B cell (primary cell): Measurements from ENCODE around the gene CKS2. TPM values are rescaled to one million over a fixed set of nuclear protein-coding genes. Genes with fewer than 3 reads are reported as not detected.

Experiments used
- ATAC-seq: fragments of 200-7000 bp; cut with Tn5 transposase; one replicate; pipeline ENCODE4 v1.10.0; 2021; ENCODE audit warnings: low read depth, mild to moderate bottlenecking, moderate number of reproducible peaks, moderate library complexity
- CTCF ChIA-PET: fragments of 350-600 bp; sonication (Branson Sonifier 250); formaldehyde crosslinking; loops from one replicate; lab custom pipeline; 2021; ENCODE audit warnings: antibody characterized with exemption, inconsistent platforms; lab: Charles Lee
- POLR2A ChIA-PET: fragments of 350-600 bp; sonication (Branson Sonifier 250); formaldehyde crosslinking; loops from one replicate; lab custom pipeline; 2021; ENCODE audit warnings: antibody characterized with exemption; lab: Charles Lee
- DNase-seq: peaks from one replicate; pipeline ENCODE4 v3.0.0; 2013
- H2AFZ ChIP-seq: 2 replicates; pipeline ENCODE4 v1.6.1; 2012; ENCODE audit warnings: mild to moderate bottlenecking, low read depth, low read length; ENCODE audit not compliant: insufficient read depth, poor library complexity, severe bottlenecking
- H3K27ac ChIP-seq, 2 donors: 1 replicate in 1 of 2; 2 replicates in 1 of 2; pipeline ENCODE4 v1.5.1; 2012 to 2013; ENCODE audit warnings: low read length in 2 of 2, mild to moderate bottlenecking in 2 of 2, moderate library complexity in 1 of 2
- H3K27me3 ChIP-seq, 4 experiments: fragments of 200-600 bp in 1 of 4; sonication (generic) in 1 of 4; replicated peaks in 1 of 4; 1 replicate in 2 of 4; 2 replicates in 2 of 4; pipeline versions ENCODE4 v1.6.1 to v1.7.0; 2013 to 2016; ENCODE audit warnings: low read length in 3 of 4, mild to moderate bottlenecking in 2 of 4, mixed read lengths in 1 of 4, moderate library complexity in 1 of 4; ENCODE audit not compliant: insufficient read depth in 4 of 4, control insufficient read depth in 3 of 4; ENCODE audit errors: control extremely low read depth in 1 of 4
- H3K36me3 ChIP-seq, 2 experiments: replicated peaks in 1 of 2; 1 replicate in 1 of 2; 2 replicates in 1 of 2; pipeline versions ENCODE4 v1.6.1 to v1.7.1; 2013; ENCODE audit warnings: low read length in 1 of 2; ENCODE audit not compliant: insufficient read depth in 2 of 2, control insufficient read depth in 1 of 2; ENCODE audit errors: control extremely low read depth in 1 of 2, extremely low read depth in 1 of 2
- H3K4me1 ChIP-seq, 2 donors: fragments of 200-600 bp in 1 of 2; sonication (generic) in 1 of 2; 1 replicate in 1 of 2; 2 replicates in 1 of 2; pipeline versions ENCODE4 v1.5.1 to v1.6.1; 2013 to 2017; ENCODE audit warnings: low read length in 2 of 2; ENCODE audit not compliant: control insufficient read depth in 2 of 2, insufficient read depth in 2 of 2
- H3K4me2 ChIP-seq: replicated peaks from 2 replicates; pipeline ENCODE3; 2012; ENCODE audit warnings: mild to moderate bottlenecking, low read depth, low read length; ENCODE audit not compliant: poor library complexity, severe bottlenecking
- H3K4me3 ChIP-seq, 5 experiments: fragments of 200-600 bp in 1 of 5; sonication (generic) in 1 of 5; 1 replicate in 3 of 5; 2 replicates in 2 of 5; pipeline versions ENCODE4 v1.5.1 to v1.7.0; 2011 to 2016; ENCODE audit warnings: low read length in 4 of 5, mild to moderate bottlenecking in 4 of 5, low read depth in 2 of 5, control low read depth in 1 of 5, moderate library complexity in 1 of 5; ENCODE audit not compliant: insufficient read depth in 1 of 5; ENCODE audit errors: control extremely low read depth in 1 of 5, extremely low read depth in 1 of 5
- H3K79me2 ChIP-seq: fragments of 200-600 bp; sonication (generic); one replicate; pipeline ENCODE4 v1.6.0; 2016; ENCODE audit warnings: low read length; ENCODE audit not compliant: control insufficient read depth, insufficient read depth
- H3K9ac ChIP-seq: fragments of 200-600 bp; sonication (generic); 2 replicates; pipeline ENCODE4 v1.6.1; 2017; ENCODE audit warnings: mild to moderate bottlenecking, low read length, moderate library complexity
- H3K9me3 ChIP-seq, 3 donors: one replicate each; pipeline versions ENCODE4 v1.6.1 to v1.7.1; 2013; ENCODE audit warnings: low read length in 2 of 3; ENCODE audit not compliant: control insufficient read depth in 2 of 3, insufficient read depth in 1 of 3; ENCODE audit errors: control extremely low read depth in 1 of 3
- H4K20me1 ChIP-seq: 2 replicates; pipeline ENCODE4 v1.6.0; 2012; ENCODE audit warnings: mild to moderate bottlenecking, low read length; ENCODE audit not compliant: insufficient read depth, control insufficient read depth, poor library complexity, severe bottlenecking
- H3K27ac Mint-ChIP-seq: one replicate; pipeline ENCODE4 v1.8.0; 2021; ENCODE audit warnings: mixed read lengths
- H3K27me3 Mint-ChIP-seq: one replicate; pipeline ENCODE4 v1.8.0; 2021; ENCODE audit warnings: mixed read lengths
- H3K4me1 Mint-ChIP-seq: one replicate; pipeline ENCODE4 v1.8.0; 2021; ENCODE audit warnings: mixed read lengths
- H3K4me3 Mint-ChIP-seq: one replicate; pipeline ENCODE4 v1.8.0; 2021; ENCODE audit warnings: mixed read lengths
- H3K9me3 Mint-ChIP-seq: one replicate; pipeline ENCODE4 v1.8.0; 2022; ENCODE audit warnings: mixed read lengths; ENCODE audit not compliant: insufficient read depth
- EZH2 ChIP-seq: IDR thresholded peaks from 2 replicates; pipeline ENCODE4 v1.6.1; 2012; ENCODE audit warnings: borderline replicate concordance, low read depth, mild to moderate bottlenecking, moderate library complexity, low read length; ENCODE audit not compliant: insufficient read depth, poor library complexity, severe bottlenecking
- WGBS: methylation state at CpG from one replicate; pipeline ENCODE4 v1.1.5; 2013; ENCODE audit warnings: missing lambda C conversion rate; ENCODE audit not compliant: insufficient coverage; 5-methylcytosine and 5-hydroxymethylcytosine counted together
- intact Hi-C: fragments of 100-400 bp; cut with micrococcal nuclease; formaldehyde crosslinking; loops from one replicate; pipeline ENCODE4 v1.10.0; 2022
- polyA plus RNA-seq: library from polyadenylated mRNA; depleted of rRNA; stranded (reverse); fragments of >200 nt; gene quantifications from 2 replicates; pipeline ENCODE4 v1.2.3, GENCODE V29; 2012
- total RNA-seq, 2 donors: library from RNA; stranded (reverse); fragments of 120-200 nt in 1 of 2; gene quantifications; 1 replicate in 1 of 2; 2 replicates in 1 of 2; pipeline versions ENCODE4 v1.2.3 to v1.2.4, GENCODE V29; 2013 to 2022
- TF ChIP-seq, protein P1 (sequence below): fragments of 200-600 bp; IDR thresholded peaks from one replicate; pipeline ENCODE4 v1.8.0; 2022; ENCODE audit warnings: antibody characterized with exemption, mild to moderate bottlenecking

The CKS2 gene
- total and polyA plus RNA-seq, 2 donors (not counting 1 experiment from before 2014, with no cell fraction given), result 11.5 to 64.4 TPM

DNA sequence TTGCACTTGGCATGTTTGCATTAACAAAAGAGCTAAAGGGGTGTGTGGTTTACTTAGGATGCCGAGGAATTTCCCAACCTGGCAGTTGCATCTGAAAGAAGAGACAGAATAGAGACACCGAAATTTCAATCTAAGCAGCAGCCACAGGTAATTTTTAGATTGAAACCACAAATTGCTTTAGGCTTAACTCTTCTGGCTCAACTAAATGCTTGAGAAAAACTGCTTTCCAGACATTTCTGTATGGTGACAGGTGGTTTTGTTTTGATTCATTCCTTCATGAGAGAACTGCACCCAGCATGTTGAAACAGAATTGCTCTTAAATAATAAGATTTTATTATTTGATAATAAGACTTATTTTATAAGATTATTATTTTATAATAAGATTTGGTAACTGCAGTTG, 28.8 kb downstream of the CKS2 start:
- DNase-seq, result no peak
- ChIA-PET POLR2A (no interaction called here), CTCF (interaction anchor here (0.9 to 1.7 kb wide), 2 partner anchors 8 to 209 kb away, joined by 3 to 6 read pairs; no protein-coding TSS in a partner anchor)
- intact Hi-C loops, result no loop called here
- no peak for ATAC-seq
- no peaks in the 10 kb centered on the region for H3K27me3 Mint-ChIP-seq
- peaks cover under 1% of the 10 kb centered on the region for H3K79me2 ChIP-seq
- H3K36me3 ChIP-seq, result peaks cover 28 to 85% of the 10 kb centered on the region in 2 experiments
- H3K4me1 ChIP-seq, result no peaks in the 10 kb centered on the region
- no peaks in the 10 kb centered on the region for H3K27me3 ChIP-seq
- WGBS, result 100% methylated on average over 1 of the region's 2 CpGs
- H3K27ac Mint-ChIP-seq, result no peak overlapping the region
- H3K4me3 Mint-ChIP-seq, result no peak overlapping the region
- H3K4me3 ChIP-seq, result no peak overlapping the region
- no peak overlapping the region for H3K27ac ChIP-seq
- H2AFZ ChIP-seq, result no peak overlapping the region
- H4K20me1 ChIP-seq, result peaks cover 8% of the 10 kb centered on the region
- no peaks in the 10 kb centered on the region for H3K9me3 ChIP-seq
- H3K4me1 Mint-ChIP-seq, result no peaks in the 10 kb centered on the region
- no peak overlapping the region for H3K9ac ChIP-seq
- no peak overlapping the region for H3K4me2 ChIP-seq
- H3K9me3 Mint-ChIP-seq, result no peaks in the 10 kb centered on the region
- no peak for TF ChIP-seq EZH2
- TF ChIP-seq, protein P1, sequence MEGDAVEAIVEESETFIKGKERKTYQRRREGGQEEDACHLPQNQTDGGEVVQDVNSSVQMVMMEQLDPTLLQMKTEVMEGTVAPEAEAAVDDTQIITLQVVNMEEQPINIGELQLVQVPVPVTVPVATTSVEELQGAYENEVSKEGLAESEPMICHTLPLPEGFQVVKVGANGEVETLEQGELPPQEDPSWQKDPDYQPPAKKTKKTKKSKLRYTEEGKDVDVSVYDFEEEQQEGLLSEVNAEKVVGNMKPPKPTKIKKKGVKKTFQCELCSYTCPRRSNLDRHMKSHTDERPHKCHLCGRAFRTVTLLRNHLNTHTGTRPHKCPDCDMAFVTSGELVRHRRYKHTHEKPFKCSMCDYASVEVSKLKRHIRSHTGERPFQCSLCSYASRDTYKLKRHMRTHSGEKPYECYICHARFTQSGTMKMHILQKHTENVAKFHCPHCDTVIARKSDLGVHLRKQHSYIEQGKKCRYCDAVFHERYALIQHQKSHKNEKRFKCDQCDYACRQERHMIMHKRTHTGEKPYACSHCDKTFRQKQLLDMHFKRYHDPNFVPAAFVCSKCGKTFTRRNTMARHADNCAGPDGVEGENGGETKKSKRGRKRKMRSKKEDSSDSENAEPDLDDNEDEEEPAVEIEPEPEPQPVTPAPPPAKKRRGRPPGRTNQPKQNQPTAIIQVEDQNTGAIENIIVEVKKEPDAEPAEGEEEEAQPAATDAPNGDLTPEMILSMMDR, result no peak

DNA sequence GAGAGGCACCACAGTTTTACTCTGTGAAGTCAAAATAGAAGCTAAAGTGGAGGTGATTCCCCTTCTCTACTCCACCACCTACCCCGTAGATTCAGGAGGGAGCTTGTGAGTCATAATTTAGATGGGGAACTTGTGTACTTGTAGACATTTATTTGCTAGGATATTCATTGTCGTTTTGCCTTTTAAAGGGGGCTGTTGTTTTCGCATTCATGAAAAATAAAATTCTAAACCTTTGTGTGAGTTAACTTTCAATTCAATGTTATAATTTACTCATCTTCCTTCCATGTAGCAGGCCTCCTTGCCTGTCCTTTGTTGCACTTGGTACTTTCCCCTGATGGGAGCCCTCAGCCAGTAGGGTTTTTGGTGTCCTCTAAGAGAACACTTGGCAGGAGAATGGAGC, 29.3 kb downstream of the CKS2 start:
- ChIA-PET POLR2A (no interaction called here), CTCF (interaction anchor here (0.9 to 1.7 kb wide), 2 partner anchors 8 to 209 kb away, joined by 3 to 6 read pairs; no protein-coding TSS in a partner anchor)
- Histone ChIP-seq H3K36me3 (peaks cover 32 to 87% of the 10 kb centered on the region in 2 experiments), H3K9ac (no peak overlapping the region), H3K79me2 (peaks cover 6% of the 10 kb centered on the region), H3K4me3 (no peak overlapping the region), H2AFZ (no peak overlapping the region), H3K4me2 (no peak overlapping the region), H3K9me3 (no peaks in the 10 kb centered on the region), H3K27me3 (no peaks in the 10 kb centered on the region), H3K27ac (no peak overlapping the region), H4K20me1 (peaks cover 14% of the 10 kb centered on the region), H3K4me1 (no peaks in the 10 kb centered on the region)
- Mint-ChIP-seq H3K27me3 (no peaks in the 10 kb centered on the region), H3K27ac (no peak overlapping the region), H3K4me3 (no peak overlapping the region), H3K4me1 (no peaks in the 10 kb centered on the region), H3K9me3 (no peaks in the 10 kb centered on the region)
- ATAC-seq (no peak), DNase-seq (no peak)
- intact Hi-C loops, result no loop called here
- TF ChIP-seq EZH2, result no peak
- TF ChIP-seq, protein P1, result no peak
- WGBS, result no CpG with 5 or more reads among the region's 3 CpGs
